ENCODE results near the gene VAV3. TPM values are rescaled to one million over a fixed set of nuclear protein-coding genes. Genes with fewer than 3 reads are reported as not detected.

VAV3 gene
- polyA plus RNA-seq, 1 of the 3 experiments (the other 2 are of a cell fraction), result not detected

DNA sequence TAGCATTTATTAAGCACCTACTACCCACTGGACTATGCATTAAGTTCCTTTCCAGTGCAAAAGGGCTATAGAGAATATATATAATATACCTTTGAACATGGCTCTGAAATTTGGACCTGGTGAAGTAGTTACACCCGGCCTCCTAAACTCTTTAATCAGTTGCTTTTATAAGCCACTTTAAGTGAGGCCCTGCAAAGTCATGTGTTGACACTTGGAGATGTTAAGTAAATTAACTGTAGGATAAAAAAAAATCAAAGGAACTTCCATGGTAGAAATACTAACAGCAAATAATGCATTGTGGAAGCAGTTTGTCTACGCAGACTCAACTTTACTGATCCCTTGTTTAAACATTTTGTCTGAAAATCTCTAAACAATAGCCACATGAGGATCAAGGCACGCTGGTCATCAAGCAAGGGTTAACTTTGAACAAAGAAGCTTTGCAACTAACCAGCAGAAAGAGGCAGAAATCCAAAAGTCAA is 283.9 kb downstream of the VAV3 start:
- no peak for TF ChIP-seq TCF12 (IDR thresholded peaks at IDR 0.05)
- TF ChIP-seq, protein P1, sequence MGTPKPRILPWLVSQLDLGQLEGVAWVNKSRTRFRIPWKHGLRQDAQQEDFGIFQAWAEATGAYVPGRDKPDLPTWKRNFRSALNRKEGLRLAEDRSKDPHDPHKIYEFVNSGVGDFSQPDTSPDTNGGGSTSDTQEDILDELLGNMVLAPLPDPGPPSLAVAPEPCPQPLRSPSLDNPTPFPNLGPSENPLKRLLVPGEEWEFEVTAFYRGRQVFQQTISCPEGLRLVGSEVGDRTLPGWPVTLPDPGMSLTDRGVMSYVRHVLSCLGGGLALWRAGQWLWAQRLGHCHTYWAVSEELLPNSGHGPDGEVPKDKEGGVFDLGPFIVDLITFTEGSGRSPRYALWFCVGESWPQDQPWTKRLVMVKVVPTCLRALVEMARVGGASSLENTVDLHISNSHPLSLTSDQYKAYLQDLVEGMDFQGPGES (IDR thresholded peaks at IDR 0.05; ENCODE audit: low read depth, low read length), result no peak
- TF ChIP-seq TAF1 (IDR thresholded peaks at IDR 0.05; ENCODE audit: borderline replicate concordance, low read depth, low read length), result no peak
- no peak for TF ChIP-seq RAD21 (IDR thresholded peaks at IDR 0.05; ENCODE audit: low read length)
- TF ChIP-seq, protein P2, sequence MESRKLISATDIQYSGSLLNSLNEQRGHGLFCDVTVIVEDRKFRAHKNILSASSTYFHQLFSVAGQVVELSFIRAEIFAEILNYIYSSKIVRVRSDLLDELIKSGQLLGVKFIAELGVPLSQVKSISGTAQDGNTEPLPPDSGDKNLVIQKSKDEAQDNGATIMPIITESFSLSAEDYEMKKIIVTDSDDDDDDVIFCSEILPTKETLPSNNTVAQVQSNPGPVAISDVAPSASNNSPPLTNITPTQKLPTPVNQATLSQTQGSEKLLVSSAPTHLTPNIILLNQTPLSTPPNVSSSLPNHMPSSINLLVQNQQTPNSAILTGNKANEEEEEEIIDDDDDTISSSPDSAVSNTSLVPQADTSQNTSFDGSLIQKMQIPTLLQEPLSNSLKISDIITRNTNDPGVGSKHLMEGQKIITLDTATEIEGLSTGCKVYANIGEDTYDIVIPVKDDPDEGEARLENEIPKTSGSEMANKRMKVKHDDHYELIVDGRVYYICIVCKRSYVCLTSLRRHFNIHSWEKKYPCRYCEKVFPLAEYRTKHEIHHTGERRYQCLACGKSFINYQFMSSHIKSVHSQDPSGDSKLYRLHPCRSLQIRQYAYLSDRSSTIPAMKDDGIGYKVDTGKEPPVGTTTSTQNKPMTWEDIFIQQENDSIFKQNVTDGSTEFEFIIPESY (IDR thresholded peaks at IDR 0.05; ENCODE audit: borderline replicate concordance, low read depth), result no peak
- no peak for TF ChIP-seq RCOR1 (IDR thresholded peaks at IDR 0.05; ENCODE audit: low read length)
- TF ChIP-seq MEF2A (IDR thresholded peaks at IDR 0.05; ENCODE audit: borderline replicate concordance, low read depth), result no peak
- TF ChIP-seq MXI1 (IDR thresholded peaks at IDR 0.05; ENCODE audit: low read depth, low read length), result no peak
- TF ChIP-seq ELF1 (IDR thresholded peaks at IDR 0.05), result no peak
- TF ChIP-seq, protein P3, sequence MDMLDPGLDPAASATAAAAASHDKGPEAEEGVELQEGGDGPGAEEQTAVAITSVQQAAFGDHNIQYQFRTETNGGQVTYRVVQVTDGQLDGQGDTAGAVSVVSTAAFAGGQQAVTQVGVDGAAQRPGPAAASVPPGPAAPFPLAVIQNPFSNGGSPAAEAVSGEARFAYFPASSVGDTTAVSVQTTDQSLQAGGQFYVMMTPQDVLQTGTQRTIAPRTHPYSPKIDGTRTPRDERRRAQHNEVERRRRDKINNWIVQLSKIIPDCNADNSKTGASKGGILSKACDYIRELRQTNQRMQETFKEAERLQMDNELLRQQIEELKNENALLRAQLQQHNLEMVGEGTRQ (IDR thresholded peaks at IDR 0.05; ENCODE audit: borderline replicate concordance, low read depth, low read length), result no peak
- no peak for TF ChIP-seq SIN3A (IDR thresholded peaks at IDR 0.05; ENCODE audit: borderline replicate concordance, low read depth, low read length)
- H2AFZ ChIP-seq (ENCODE audit: low read depth), result no peak overlapping the region
- H3K9me3 ChIP-seq, result no peaks in the 10 kb centered on the region
- H3K27me3 ChIP-seq (ENCODE audit: insufficient read depth), result no peaks in the 10 kb centered on the region
- DNase-seq, result no peak
- H3K36me3 ChIP-seq (replicated peaks in 1 of 2; ENCODE audit: control insufficient read depth in 1 of 2, insufficient read depth in 2 of 2, low read length in 1 of 2), result no peaks in the 10 kb centered on the region
- H3K9me2 ChIP-seq, result no peaks in the 10 kb centered on the region
- CTCF ChIA-PET, result interaction anchor here (1.6 to 1.9 kb wide), 2 partner anchors 10 to 13 kb away, joined by 3 to 6 read pairs; no protein-coding TSS in a partner anchor
- no peak overlapping the region for H3K4me3 ChIP-seq (ENCODE audit: low read depth in 2 of 2, low read length in 1 of 2)
- H3K9ac ChIP-seq, result no peak overlapping the region
- H3K27ac ChIP-seq (ENCODE audit: low read depth in 2 of 2, low read length in 1 of 2), result no peak overlapping the region
- POLR2A ChIA-PET, result no interaction called here
- no peaks in the 10 kb centered on the region for H4K20me1 ChIP-seq (ENCODE audit: insufficient read depth)
- 47% methylated on average over 3 of the region's 3 CpGs for WGBS (ENCODE audit: low lambda C conversion rate)
- no peaks in the 10 kb centered on the region for H3F3A ChIP-seq (replicated peaks; ENCODE audit: insufficient read depth)
- no peak overlapping the region for H3K4me2 ChIP-seq
- H3K4me1 ChIP-seq (ENCODE audit: control insufficient read depth in 1 of 2, insufficient read depth in 2 of 2, low read depth in 1 of 2, low read length in 1 of 2), result no peaks in the 10 kb centered on the region
- no peaks in the 10 kb centered on the region for H3K79me2 ChIP-seq (ENCODE audit: insufficient read depth)

DNA sequence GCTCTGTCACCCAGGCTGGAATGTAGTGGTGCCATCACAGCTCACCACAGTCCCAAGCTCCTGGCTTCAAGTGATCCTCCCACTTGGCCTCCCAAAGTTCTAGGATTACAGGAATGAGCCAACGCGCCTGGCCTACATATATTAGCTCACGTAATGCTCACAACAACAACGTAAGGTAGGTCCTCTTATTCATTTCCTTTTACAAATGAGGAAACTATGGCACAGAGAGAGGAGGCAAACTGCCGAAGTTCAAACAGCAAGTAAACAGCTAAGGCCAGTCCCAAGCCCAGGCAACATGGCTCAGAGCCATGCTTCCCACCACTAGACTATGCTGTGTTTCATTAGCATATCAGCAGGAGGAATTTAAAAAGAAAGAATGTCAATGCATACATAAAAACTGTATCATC is 284.4 kb downstream of the VAV3 start:
- Histone ChIP-seq H3K79me2 (ENCODE audit: insufficient read depth) (no peaks in the 10 kb centered on the region), H3K9me3 (no peaks in the 10 kb centered on the region), H3K27me3 (ENCODE audit: insufficient read depth) (no peaks in the 10 kb centered on the region), H2AFZ (ENCODE audit: low read depth) (no peak overlapping the region), H3K4me3 (ENCODE audit: low read depth in 2 of 2, low read length in 1 of 2) (no peak overlapping the region), H4K20me1 (ENCODE audit: insufficient read depth) (no peaks in the 10 kb centered on the region), H3K4me2 (no peak overlapping the region), H3K36me3 (replicated peaks in 1 of 2; ENCODE audit: control insufficient read depth in 1 of 2, insufficient read depth in 2 of 2, low read length in 1 of 2) (no peaks in the 10 kb centered on the region), H3K9ac (no peak overlapping the region), H3F3A (replicated peaks; ENCODE audit: insufficient read depth) (no peaks in the 10 kb centered on the region), H3K27ac (ENCODE audit: low read depth in 2 of 2, low read length in 1 of 2) (no peak overlapping the region), H3K4me1 (ENCODE audit: control insufficient read depth in 1 of 2, insufficient read depth in 2 of 2, low read depth in 1 of 2, low read length in 1 of 2) (no peaks in the 10 kb centered on the region), H3K9me2 (no peaks in the 10 kb centered on the region)
- CTCF ChIA-PET, result interaction anchor here (1.6 kb wide), 1 partner anchor 10 kb away, joined by 3 read pairs; no protein-coding TSS in a partner anchor
- 77% methylated on average over 5 of the region's 5 CpGs for WGBS (ENCODE audit: low lambda C conversion rate)
- TF ChIP-seq, protein P2 (IDR thresholded peaks at IDR 0.05; ENCODE audit: borderline replicate concordance, low read depth), result no peak
- no peak for TF ChIP-seq FOXJ3 (CRISPR knock-in tag; IDR thresholded peaks at IDR 0.05)
- no peak for TF ChIP-seq RCOR1 (IDR thresholded peaks at IDR 0.05; ENCODE audit: low read length)
- TF ChIP-seq, protein P3 (IDR thresholded peaks at IDR 0.05; ENCODE audit: borderline replicate concordance, low read depth, low read length), result no peak
- TF ChIP-seq ELF1 (IDR thresholded peaks at IDR 0.05), result no peak
- TF ChIP-seq FOSL2 (IDR thresholded peaks at IDR 0.05; ENCODE audit: borderline replicate concordance, low read depth), result no peak
- TF ChIP-seq YY1 (IDR thresholded peaks at IDR 0.05; ENCODE audit: low read depth), result no peak
- TF ChIP-seq EP300 (IDR thresholded peaks at IDR 0.05; ENCODE audit: borderline replicate concordance in 1 of 2, low read depth in 1 of 2, low read length in 1 of 2), result no peak
- TF ChIP-seq GATA2 (CRISPR knock-in tag; IDR thresholded peaks at IDR 0.05), result no peak
- no peak for TF ChIP-seq TAF1 (IDR thresholded peaks at IDR 0.05; ENCODE audit: borderline replicate concordance, low read depth, low read length)
- no peak for TF ChIP-seq POLR2AphosphoS5 (IDR thresholded peaks at IDR 0.05; ENCODE audit: low read depth, low read length)
- TF ChIP-seq, protein P4, sequence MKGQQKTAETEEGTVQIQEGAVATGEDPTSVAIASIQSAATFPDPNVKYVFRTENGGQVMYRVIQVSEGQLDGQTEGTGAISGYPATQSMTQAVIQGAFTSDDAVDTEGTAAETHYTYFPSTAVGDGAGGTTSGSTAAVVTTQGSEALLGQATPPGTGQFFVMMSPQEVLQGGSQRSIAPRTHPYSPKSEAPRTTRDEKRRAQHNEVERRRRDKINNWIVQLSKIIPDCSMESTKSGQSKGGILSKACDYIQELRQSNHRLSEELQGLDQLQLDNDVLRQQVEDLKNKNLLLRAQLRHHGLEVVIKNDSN (IDR thresholded peaks at IDR 0.05; ENCODE audit: borderline replicate concordance, low read depth), result no peak
- TF ChIP-seq TCF12 (IDR thresholded peaks at IDR 0.05), result no peak
- no peak for TF ChIP-seq RAD21 (IDR thresholded peaks at IDR 0.05; ENCODE audit: low read length)
- no peak for DNase-seq
- POLR2A ChIA-PET, result no interaction called here
